GM12878 (cell line): Measurements from ENCODE around the gene TPRX1.

Source experiments
- BACH1 ChIP-seq: fragments of 450-650 bp; IDR thresholded peaks from 2 replicates; pipeline ENCODE4 v1.6.1; 2017; ENCODE audit warnings: mild to moderate bottlenecking, borderline replicate concordance
- BHLHE40 ChIP-seq, 2 experiments: fragments of 450-650 bp in 1 of 2; IDR thresholded peaks; 2 replicates each; pipeline ENCODE4 v1.6.1; 2011 to 2017; ENCODE audit warnings: low read depth in 2 of 2, borderline replicate concordance in 1 of 2, improper control_type of control experiment in 1 of 2, low read length in 1 of 2, mild to moderate bottlenecking in 1 of 2
- BMI1 ChIP-seq: fragments of 450-650 bp; IDR thresholded peaks from 2 replicates; pipeline ENCODE4 v1.6.1; 2016; ENCODE audit warnings: mild to moderate bottlenecking, moderate library complexity, borderline replicate concordance
- ESRRA ChIP-seq: IDR thresholded peaks from 2 replicates; pipeline ENCODE4 v1.6.1; 2012; ENCODE audit warnings: mild to moderate bottlenecking, low read length, improper control_type of control experiment
- HDAC2 ChIP-seq: fragments of 200-600 bp; sonication (generic); IDR thresholded peaks from 2 replicates; pipeline ENCODE4 v1.6.1; 2017
- IKZF2 ChIP-seq, 2 experiments: fragments of 450-650 bp; IDR thresholded peaks; 2 replicates each; pipeline ENCODE4 v1.6.1; 2017; ENCODE audit warnings: mild to moderate bottlenecking in 2 of 2, moderate library complexity in 2 of 2
- JUND ChIP-seq: IDR thresholded peaks from 2 replicates; pipeline ENCODE4 v1.6.1; 2012; ENCODE audit warnings: low read depth, mild to moderate bottlenecking, low read length, improper control_type of control experiment, moderate library complexity
- MAX ChIP-seq: IDR thresholded peaks from 2 replicates; pipeline ENCODE4 v1.6.1; 2012; ENCODE audit warnings: low read depth, low read length, improper control_type of control experiment
- NR2F1 ChIP-seq: fragments of 450-650 bp; conservative IDR thresholded peaks from 2 replicates; pipeline ENCODE4 v1.6.1; 2017; ENCODE audit warnings: mild to moderate bottlenecking
- POLR2A ChIP-seq: IDR thresholded peaks from 2 replicates; pipeline ENCODE4 v1.6.1; 2011; ENCODE audit warnings: low read depth, mild to moderate bottlenecking, low read length
- POLR2AphosphoS5 ChIP-seq: IDR thresholded peaks from 2 replicates; pipeline ENCODE4 v1.6.1; 2011; ENCODE audit warnings: mild to moderate bottlenecking, low read length, inconsistent platforms
- SPI1 ChIP-seq: IDR thresholded peaks from 2 replicates; pipeline ENCODE4 v1.6.1; 2011; ENCODE audit warnings: low read depth, mild to moderate bottlenecking, low read length, moderate library complexity, borderline replicate concordance; ENCODE audit not compliant: insufficient read depth
- SUZ12 ChIP-seq: fragments of 200-600 bp; sonication (generic); IDR thresholded peaks from one replicate; pipeline ENCODE4 v1.6.1; 2018; ENCODE audit warnings: antibody characterized with exemption, mild to moderate bottlenecking; ENCODE audit not compliant: unreplicated experiment
- TBL1XR1 ChIP-seq: IDR thresholded peaks from 2 replicates; pipeline ENCODE4 v1.6.1; 2012; ENCODE audit warnings: low read depth, low read length, improper control_type of control experiment

DNA sequence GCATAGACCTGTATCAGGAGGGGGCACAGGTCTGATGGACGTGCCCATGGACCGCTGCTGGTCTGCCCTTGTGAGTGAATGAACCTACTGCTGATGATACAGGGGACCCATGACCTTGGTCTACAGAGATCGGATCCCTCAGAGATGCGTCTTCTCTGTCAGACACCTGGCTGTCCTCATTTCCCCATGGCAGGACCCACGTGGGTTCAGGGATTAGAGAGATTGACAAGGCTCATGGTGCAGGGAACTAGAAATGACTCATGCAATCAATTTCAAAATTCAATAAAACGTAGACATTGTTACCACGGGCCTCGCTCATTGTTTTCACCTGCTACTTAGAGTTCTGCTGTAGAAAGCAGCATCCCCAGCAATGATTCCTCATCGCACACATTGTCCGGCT is 962 bp upstream of the TPRX1 start:
- TF ChIP-seq ESRRA (no peak), IKZF2 (IDR thresholded peaks at IDR 0.05) (no peak), BHLHE40 (IDR thresholded peaks at IDR 0.05; ENCODE audit: borderline replicate concordance in 1 of 2, low read depth in 2 of 2, low read length in 1 of 2) (no peak), BMI1 (no peak), POLR2AphosphoS5 (no peak), TBL1XR1 (no peak), HDAC2 (no peak), JUND (no peak), SPI1 (no peak), BACH1 (no peak), NR2F1 (no peak), SUZ12 (no peak), MAX (no peak), POLR2A (no peak)
